ENCODE data around the gene EOMES. TPM values are rescaled to one million over a fixed set of nuclear protein-coding genes. Genes with fewer than 3 reads are reported as not detected.

The EOMES gene
- total RNA-seq, 2 donors from 2014 or later: 0.24 to 0.32 TPM

Other genes starting within 250 kb of the EOMES start
- 10 to 100 TPM; 30.9 to 50.2 TPM for gene SLC4A7, start 237.9 kb downstream of the EOMES start, total RNA-seq